Neural crest cell (in vitro differentiated cells): ENCODE measurements around the gene DNAH17. TPM values are rescaled to one million over a fixed set of nuclear protein-coding genes. Genes with fewer than 3 reads are reported as not detected.
"Not testable (repeated sequence)": the region's sequence is repeated elsewhere in the genome, so short reads cannot be mapped to it uniquely, and the experiment has no call there.

Experiments used
- DNase-seq: peaks from one replicate; pipeline ENCODE4 v3.0.0; 2021; ENCODE audit warnings: low read depth, mixed read lengths, low spot score
- H3K27ac Mint-ChIP-seq: one replicate; pipeline ENCODE4 v1.8.0; 2021; ENCODE audit warnings: mild to moderate bottlenecking, mixed read lengths; ENCODE audit not compliant: unreplicated experiment
- H3K27me3 Mint-ChIP-seq: 2 replicates; pipeline ENCODE4 v1.8.0; 2021; ENCODE audit warnings: low read depth, mild to moderate bottlenecking, mixed read lengths
- H3K36me3 Mint-ChIP-seq: 2 replicates; pipeline ENCODE4 v1.8.0; 2021; ENCODE audit warnings: low read depth, mild to moderate bottlenecking, mixed read lengths
- H3K4me1 Mint-ChIP-seq: 2 replicates; pipeline ENCODE4 v1.8.0; 2021; ENCODE audit warnings: mixed read lengths
- H3K4me3 Mint-ChIP-seq: one replicate; pipeline ENCODE4 v1.8.0; 2021; ENCODE audit warnings: mild to moderate bottlenecking, mixed read lengths
- H3K9me3 Mint-ChIP-seq: 2 replicates; pipeline ENCODE4 v1.8.0; 2021; ENCODE audit warnings: mixed read lengths
- total RNA-seq: library from RNA; stranded (reverse); gene quantifications from 2 replicates; pipeline ENCODE4 v1.2.1, GENCODE V29; 2021
- TF ChIP-seq, protein P1 (sequence below): fragments of 200-600 bp; sonication (generic); conservative IDR thresholded peaks from 2 replicates; pipeline ENCODE4 v1.5.0; 2021; ENCODE audit warnings: antibody characterized with exemption, mild to moderate bottlenecking

The DNAH17 gene
- total RNA-seq, 1 donor from 2014 or later = 0.09 TPM

GRCh38 chr17:78466786-78467715 lies 110.1 kb downstream of the DNAH17 start:
- no peak for DNase-seq
- Mint-ChIP-seq H3K9me3 (no peaks in the 10 kb centered on the region), H3K27me3 (no peaks in the 10 kb centered on the region), H3K27ac (no peak overlapping the region), H3K4me1 (no peaks in the 10 kb centered on the region), H3K4me3 (no peak overlapping the region), H3K36me3 (no peaks in the 10 kb centered on the region)
- TF ChIP-seq, protein P1, sequence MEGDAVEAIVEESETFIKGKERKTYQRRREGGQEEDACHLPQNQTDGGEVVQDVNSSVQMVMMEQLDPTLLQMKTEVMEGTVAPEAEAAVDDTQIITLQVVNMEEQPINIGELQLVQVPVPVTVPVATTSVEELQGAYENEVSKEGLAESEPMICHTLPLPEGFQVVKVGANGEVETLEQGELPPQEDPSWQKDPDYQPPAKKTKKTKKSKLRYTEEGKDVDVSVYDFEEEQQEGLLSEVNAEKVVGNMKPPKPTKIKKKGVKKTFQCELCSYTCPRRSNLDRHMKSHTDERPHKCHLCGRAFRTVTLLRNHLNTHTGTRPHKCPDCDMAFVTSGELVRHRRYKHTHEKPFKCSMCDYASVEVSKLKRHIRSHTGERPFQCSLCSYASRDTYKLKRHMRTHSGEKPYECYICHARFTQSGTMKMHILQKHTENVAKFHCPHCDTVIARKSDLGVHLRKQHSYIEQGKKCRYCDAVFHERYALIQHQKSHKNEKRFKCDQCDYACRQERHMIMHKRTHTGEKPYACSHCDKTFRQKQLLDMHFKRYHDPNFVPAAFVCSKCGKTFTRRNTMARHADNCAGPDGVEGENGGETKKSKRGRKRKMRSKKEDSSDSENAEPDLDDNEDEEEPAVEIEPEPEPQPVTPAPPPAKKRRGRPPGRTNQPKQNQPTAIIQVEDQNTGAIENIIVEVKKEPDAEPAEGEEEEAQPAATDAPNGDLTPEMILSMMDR = no peak

DNA sequence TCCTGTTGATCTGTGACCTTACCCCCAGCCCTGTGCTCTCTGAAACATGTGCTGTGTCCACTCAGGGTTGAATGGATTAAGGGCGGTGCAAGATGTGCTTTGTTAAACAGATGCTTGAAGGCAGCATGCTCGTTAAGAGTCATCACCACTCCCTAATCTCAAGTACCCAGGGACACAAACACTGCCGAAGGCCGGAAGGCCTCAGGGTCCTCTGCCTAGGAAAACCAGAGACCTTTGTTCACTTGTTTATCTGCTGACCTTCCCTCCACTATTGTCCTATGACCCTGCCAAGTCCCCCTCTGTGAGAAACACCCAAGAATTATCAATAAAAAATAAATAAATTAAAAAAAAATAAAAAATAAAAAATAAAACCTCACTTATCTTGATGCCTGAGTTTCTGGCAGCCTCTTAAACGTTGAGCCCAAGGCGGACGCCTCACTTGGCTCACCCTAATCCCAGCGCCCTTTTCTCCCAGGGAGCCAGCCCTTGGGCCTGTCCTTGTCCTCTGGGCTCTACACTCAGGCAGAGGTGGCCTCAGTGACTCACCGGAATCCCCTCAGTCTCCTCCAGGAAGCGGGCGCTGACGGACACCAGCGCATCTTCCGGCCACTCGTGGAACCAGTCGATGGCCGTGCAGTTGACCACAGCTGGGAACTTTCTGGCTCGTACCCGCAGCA lies 110.9 kb downstream of the DNAH17 start:
- H3K27ac Mint-ChIP-seq, H3K27me3 Mint-ChIP-seq, H3K4me1 Mint-ChIP-seq: not testable (repeated sequence)

GRCh38 chr17:78462148-78462547 lies 115.0 kb downstream of the DNAH17 start:
- Mint-ChIP-seq H3K36me3 (no peaks in the 10 kb centered on the region), H3K9me3 (no peaks in the 10 kb centered on the region), H3K27me3 (no peaks in the 10 kb centered on the region), H3K27ac (no peak overlapping the region), H3K4me3 (no peak overlapping the region), H3K4me1 (no peaks in the 10 kb centered on the region)
- no peak for DNase-seq
- TF ChIP-seq, protein P1 = no peak

More for the DNA sequence above, 110.9 kb downstream of the DNAH17 start:
- not testable (repeated sequence) for H3K9me3 Mint-ChIP-seq, H3K36me3 Mint-ChIP-seq, DNase-seq, H3K4me3 Mint-ChIP-seq

DNA sequence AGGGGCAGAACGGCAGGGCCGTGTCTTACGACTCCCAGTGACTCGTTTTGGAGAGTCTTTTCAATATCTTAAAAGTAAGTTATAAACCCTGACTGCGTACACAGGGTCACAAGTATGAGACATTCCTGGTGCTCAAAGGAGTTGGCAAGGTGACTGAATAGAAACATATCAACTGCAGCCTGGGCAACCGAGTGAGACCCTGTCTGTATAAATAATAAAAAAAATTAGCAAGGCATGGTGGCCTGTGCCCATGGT lies 115.5 kb downstream of the DNAH17 start:
- H3K9me3 Mint-ChIP-seq = no peaks in the 10 kb centered on the region
- H3K4me1 Mint-ChIP-seq = no peaks in the 10 kb centered on the region
- no peaks in the 10 kb centered on the region for H3K27me3 Mint-ChIP-seq
- DNase-seq = no peak
- H3K27ac Mint-ChIP-seq = no peak overlapping the region
- H3K4me3 Mint-ChIP-seq = no peak overlapping the region
- H3K36me3 Mint-ChIP-seq = no peaks in the 10 kb centered on the region
- TF ChIP-seq, protein P1 = no peak

GRCh38 chr17:78460951-78461798 lies 116.0 kb downstream of the DNAH17 start:
- H3K9me3 Mint-ChIP-seq = no peaks in the 10 kb centered on the region

More at GRCh38 chr17:78460951-78461798, 116.0 kb downstream of the DNAH17 start:
- H3K4me1 Mint-ChIP-seq = no peaks in the 10 kb centered on the region
- peak overlapping the region; percentile 50 for H3K27ac Mint-ChIP-seq
- DNase-seq = no peak
- no peak overlapping the region for H3K4me3 Mint-ChIP-seq
- TF ChIP-seq, protein P1 = no peak
- no peaks in the 10 kb centered on the region for H3K27me3 Mint-ChIP-seq
- no peaks in the 10 kb centered on the region for H3K36me3 Mint-ChIP-seq
